ENCODE data around the gene RAI1. TPM values are rescaled to one million over a fixed set of nuclear protein-coding genes. Genes with fewer than 3 reads are reported as not detected.

The RAI1 gene
- total RNA-seq, 2 donors from 2014 or later, result 22.4 to 32.3 TPM

GRCh38 chr17:17661834-17662385 is 19.3 kb upstream of the RAI1 start:
- ATAC-seq, result no peak
- no peak for DNase-seq
- intact Hi-C loops (cut with DNase I), result no loop called here

GRCh38 chr17:17663160-17664063 is 17.8 kb upstream of the RAI1 start:
- DNase-seq (peak; percentile 75), ATAC-seq (peak; percentile 74 to 92)
- intact Hi-C loops (cut with DNase I), result no loop called here

- ATAC-seq, result no peak
- intact Hi-C loops (cut with DNase I), result no loop called here
Observed at GRCh38 chr17:17664064-17664452, 17.2 kb upstream of the RAI1 start.

GRCh38 chr17:17665255-17665654 is 16.0 kb upstream of the RAI1 start:
- DNase-seq (no peak), ATAC-seq (no peak)
- intact Hi-C loops (cut with DNase I), result no loop called here

More at GRCh38 chr17:17664064-17664452, 17.2 kb upstream of the RAI1 start:
- no peak for DNase-seq

GRCh38 chr17:17666111-17666714 is 15.0 kb upstream of the RAI1 start:
- no peak for DNase-seq
- ATAC-seq, result no peak
- intact Hi-C loops (cut with DNase I), result no loop called here

- ATAC-seq (no peak), DNase-seq (no peak)
- intact Hi-C loops (cut with DNase I), result no loop called here
Observed at GRCh38 chr17:17667231-17667630, 14.0 kb upstream of the RAI1 start.

- no peak for ATAC-seq
- DNase-seq, result peak; percentile 10
- intact Hi-C loops (cut with DNase I), result no loop called here
Observed at GRCh38 chr17:17667947-17668346, 13.3 kb upstream of the RAI1 start.

- DNase-seq (peak; percentile 7), ATAC-seq (no peak)
- intact Hi-C loops (cut with DNase I), result no loop called here
Observed at GRCh38 chr17:17668358-17668757, 12.9 kb upstream of the RAI1 start.

GRCh38 chr17:17668775-17669579 is 12.3 kb upstream of the RAI1 start:
- ATAC-seq (no peak), DNase-seq (peak; percentile 18)
- intact Hi-C loops (cut with DNase I), result no loop called here

- peak; percentile 6 for DNase-seq
- intact Hi-C loops (cut with DNase I), result no loop called here
- no peak for ATAC-seq
Observed at GRCh38 chr17:17669580-17670235, 11.6 kb upstream of the RAI1 start.

- no peak for ATAC-seq
- intact Hi-C loops (cut with DNase I), result no loop called here
- no peak for DNase-seq
Observed at GRCh38 chr17:17670701-17671305, 10.5 kb upstream of the RAI1 start.

- DNase-seq, result peak; percentile 15
- ATAC-seq, result peak; percentile 68 to 84
- intact Hi-C loops (cut with DNase I), result no loop called here
Observed at GRCh38 chr17:17671369-17672129, 9.7 kb upstream of the RAI1 start.

- ATAC-seq, result peak in 1 of 2 donors; percentile 6
- DNase-seq, result peak; percentile 17
- intact Hi-C loops (cut with DNase I), result no loop called here
Observed at GRCh38 chr17:17672453-17673368, 8.5 kb upstream of the RAI1 start.

- DNase-seq, result peak; percentile 12
- no peak for ATAC-seq
- intact Hi-C loops (cut with DNase I), result loop anchor here in 1 of 2 donors (5.0 kb wide), 1 partner anchor 362 kb away; the partner anchor contains the start of genes ATPAF2 and GID4
Observed at GRCh38 chr17:17675416-17675815, 5.8 kb upstream of the RAI1 start.

GRCh38 chr17:17675925-17676534 is 5.2 kb upstream of the RAI1 start:
- intact Hi-C loops (cut with DNase I), result loop anchor here in 1 of 2 donors (5.0 kb wide), 1 partner anchor 361 kb away; the partner anchor contains the start of genes ATPAF2 and GID4
- ATAC-seq, result no peak

GRCh38 chr17:17676752-17677151 is 4.5 kb upstream of the RAI1 start:
- no peak for ATAC-seq
- DNase-seq, result no peak
- intact Hi-C loops (cut with DNase I), result loop anchor here in 1 of 2 donors (5.0 kb wide), 1 partner anchor 361 kb away; the partner anchor contains the start of genes ATPAF2 and GID4

More at GRCh38 chr17:17675925-17676534, 5.2 kb upstream of the RAI1 start:
- no peak for DNase-seq

Data from left cardiac atrium (tissue), 4 donors.